Measurements from ENCODE around the gene TSR1.

TSR1 gene

DNA sequence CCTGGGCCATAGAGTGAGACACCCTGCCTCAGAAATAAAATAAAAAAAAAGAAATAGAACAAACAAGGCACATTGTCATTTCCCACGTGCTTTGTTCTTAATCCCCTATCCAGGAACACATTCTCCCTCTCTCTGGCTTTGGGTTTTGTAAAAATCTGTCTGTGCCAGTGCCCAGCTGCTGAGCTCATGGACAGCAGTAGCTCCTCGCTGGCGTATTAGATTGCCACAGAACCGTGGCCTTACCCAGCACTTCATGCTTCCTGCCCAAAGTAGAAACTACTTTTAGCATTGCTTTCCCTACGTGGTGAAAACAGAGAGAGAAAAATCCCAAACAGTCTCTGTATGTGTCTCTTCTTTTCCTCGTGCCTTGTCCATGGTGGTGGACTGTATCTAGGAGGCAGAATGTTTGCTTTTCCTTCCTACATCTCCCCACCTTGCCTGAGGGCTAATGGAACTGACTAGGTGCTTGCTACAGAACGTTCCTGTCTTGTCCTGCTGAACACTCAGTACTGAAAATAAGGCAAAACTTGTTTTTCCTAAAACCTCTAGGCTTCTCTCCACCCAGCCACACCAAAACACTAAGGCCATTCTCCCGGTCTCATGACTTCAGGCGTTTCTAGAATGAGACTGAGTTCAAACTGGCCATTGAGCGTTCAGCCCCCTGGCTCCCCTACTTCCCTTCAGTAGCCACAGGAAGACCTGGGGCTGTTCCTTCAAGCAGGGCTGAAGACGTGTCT is 38.5 kb upstream of the TSR1 start:
- no peak for DNase-seq (ENCODE audit: insufficient read length, low spot score)
- FAIRE-seq = no peak
- TF ChIP-seq POLR2A (IDR thresholded peaks at IDR 0.05; ENCODE audit: low read depth, low read length) = no peak

DNA sequence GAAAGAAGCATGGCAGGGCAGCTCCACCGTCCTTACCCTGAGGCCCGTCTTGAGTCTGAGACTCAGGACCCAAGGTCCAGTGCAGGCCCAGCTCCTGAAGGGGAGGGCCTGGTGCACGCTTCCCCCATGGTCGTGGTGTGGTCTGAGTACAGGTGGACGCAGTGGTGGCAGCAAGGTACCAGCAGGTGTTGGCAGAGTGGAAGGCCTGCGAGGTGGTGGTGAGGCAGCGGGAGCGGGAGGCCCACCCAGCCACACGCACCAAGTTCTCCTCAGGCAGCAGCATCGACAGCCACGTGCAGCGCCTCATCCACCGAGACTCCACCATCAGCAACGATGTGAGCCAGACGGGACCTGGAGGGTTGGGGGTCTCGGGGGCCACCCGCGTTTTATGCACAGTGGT is 36.9 kb upstream of the TSR1 start:
- FAIRE-seq (no peak), DNase-seq (ENCODE audit: insufficient read length, low spot score) (no peak)
- TF ChIP-seq POLR2A (IDR thresholded peaks at IDR 0.05; ENCODE audit: low read depth, low read length) = no peak

DNA sequence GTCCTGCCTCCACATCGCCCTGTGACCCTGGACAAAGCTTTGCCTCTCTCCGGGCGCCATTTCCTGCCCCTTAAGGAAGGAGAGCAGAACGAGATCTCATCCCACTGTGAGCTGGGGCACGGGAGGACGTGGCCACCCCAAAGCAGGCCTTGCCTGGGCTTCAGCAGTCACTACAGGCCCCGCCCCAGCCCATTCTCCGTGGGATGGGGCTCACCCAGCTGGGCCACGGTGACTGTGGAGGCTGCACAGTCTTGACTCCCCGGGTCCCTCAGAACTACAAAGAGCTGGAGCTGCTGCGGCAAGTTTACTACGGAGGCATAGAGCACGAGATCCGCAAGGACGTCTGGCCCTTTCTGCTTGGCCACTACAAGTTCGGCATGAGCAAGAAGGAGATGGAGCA is 36.4 kb upstream of the TSR1 start:
- TF ChIP-seq POLR2A (IDR thresholded peaks at IDR 0.05; ENCODE audit: low read depth, low read length) = no peak
- no peak for FAIRE-seq
- no peak for DNase-seq (ENCODE audit: insufficient read length, low spot score)

DNA sequence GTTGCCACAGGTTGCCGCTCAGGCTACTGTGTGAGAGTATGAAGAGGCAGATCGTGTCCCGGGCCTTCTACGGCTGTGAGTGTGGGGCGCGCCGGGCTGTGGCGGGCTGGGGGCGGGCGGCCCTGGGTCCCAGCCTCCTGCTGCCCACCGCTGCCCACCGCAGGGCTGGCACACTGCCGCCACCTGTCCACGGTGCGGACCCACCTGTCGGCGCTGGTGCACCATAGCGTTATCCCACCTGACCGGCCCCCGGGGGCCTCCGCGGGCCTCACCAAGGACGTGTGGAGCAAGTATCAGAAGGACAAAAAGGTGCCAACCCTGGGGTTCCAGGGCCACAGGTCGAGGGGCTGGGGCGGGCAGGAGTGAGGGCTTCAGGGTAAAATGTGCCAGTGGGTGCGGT is 35.9 kb upstream of the TSR1 start:
- DNase-seq (ENCODE audit: insufficient read length, low spot score) (no peak), FAIRE-seq (no peak)
- no peak for TF ChIP-seq POLR2A (IDR thresholded peaks at IDR 0.05; ENCODE audit: low read depth, low read length)

DNA sequence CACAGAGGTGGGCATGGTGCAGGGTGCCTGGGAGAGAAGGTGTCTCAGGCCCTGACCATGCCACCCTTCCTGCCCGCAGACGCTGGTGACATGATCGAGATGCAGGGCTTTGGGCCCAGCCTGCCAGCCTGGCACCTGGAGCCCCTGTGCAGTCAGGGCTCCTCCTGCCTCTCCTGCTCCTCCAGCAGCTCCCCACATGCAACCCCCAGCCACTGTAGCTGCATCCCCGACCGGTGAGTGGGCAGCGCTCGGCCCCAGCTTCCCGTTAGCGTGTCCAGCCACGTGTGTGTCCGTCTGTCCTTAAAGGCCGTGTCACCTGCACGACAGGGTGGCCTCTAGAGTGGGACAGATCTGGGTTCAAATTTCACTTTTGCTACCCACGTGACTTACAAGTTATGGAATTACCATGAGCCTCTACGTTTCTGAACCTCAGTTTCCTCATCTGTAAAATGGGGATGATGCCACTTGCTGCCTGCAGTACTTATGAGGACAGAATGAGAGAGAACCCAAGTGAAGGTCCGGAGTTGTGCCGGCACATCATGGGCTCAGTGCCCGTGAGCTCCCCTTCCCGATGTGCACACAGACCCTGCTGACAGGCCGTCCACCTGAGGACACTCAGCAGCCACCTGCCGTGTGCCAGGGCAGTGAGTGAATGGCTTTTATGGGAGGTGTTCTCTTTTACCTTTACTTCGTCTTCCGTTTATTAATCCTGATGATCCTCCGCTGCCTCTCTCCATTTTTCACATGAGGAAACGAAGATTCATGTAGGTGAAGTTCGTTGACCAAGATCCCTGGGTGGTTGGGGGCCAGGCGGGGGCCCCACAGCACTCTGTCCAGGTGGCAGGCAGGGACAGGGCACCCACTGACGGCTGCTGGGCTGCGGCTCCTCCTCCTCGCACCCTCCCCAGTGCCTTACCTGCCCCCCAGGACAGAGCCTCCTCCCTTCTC is 35.2 kb upstream of the TSR1 start:
- FAIRE-seq = no peak
- no peak for DNase-seq (ENCODE audit: insufficient read length, low spot score)
- TF ChIP-seq POLR2A (IDR thresholded peaks at IDR 0.05; ENCODE audit: low read depth, low read length) = no peak

DNA sequence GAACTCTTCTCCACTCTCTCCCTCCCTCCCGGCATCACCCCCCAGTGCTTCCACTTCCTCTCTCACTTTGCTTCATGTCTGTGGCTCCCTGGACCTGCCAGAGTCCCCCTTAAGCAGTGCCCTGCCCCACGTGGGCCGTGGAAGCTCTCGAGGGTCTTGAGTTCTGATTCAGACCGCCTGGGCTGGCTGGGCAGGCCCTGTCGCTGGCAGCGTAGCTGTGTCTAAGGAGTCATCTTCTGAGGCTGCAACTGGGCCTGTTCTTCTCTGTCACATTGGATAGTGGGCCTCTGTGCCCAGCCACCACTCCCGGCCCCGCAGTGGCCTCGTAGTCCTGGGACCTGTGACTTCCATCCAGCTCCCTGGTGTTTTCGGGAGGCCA is 33.9 kb upstream of the TSR1 start:
- no peak for FAIRE-seq
- TF ChIP-seq POLR2A (IDR thresholded peaks at IDR 0.05; ENCODE audit: low read depth, low read length) = no peak
- no peak for DNase-seq (ENCODE audit: insufficient read length, low spot score)

DNA sequence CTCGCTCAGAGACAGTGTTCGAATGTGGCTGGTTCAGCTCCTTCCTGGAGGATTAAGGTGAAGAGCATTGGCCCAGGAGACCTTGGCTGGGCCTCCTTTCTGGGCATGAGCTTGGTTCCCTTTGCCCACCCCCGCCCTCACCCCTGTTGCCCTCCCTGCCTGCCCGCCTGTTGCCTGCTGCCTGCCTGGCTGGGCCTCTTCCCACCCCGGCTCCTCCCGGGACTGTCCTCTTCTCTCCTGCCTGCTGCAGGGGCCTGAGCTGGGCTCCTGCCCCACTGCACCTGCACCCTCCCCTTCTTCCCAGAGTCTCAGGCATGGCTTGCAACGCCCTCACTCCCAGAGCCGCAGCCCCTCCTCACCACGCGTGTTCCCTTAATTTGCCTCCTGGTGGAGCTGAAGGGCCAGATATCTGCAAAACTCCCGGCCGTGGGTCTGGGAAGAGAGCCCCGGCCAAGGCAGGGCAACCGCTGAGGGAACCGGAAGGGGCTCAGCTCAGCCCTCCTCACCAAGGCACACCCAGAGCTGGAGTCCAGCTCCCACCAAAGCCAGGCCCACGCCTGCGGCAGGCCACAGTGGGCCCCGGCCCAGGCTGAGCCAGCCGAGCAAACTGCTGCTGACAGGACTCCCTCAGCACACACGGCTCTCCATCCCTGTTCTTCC is 33.4 kb upstream of the TSR1 start:
- no peak for TF ChIP-seq POLR2A (IDR thresholded peaks at IDR 0.05; ENCODE audit: low read depth, low read length)
- no peak for DNase-seq (ENCODE audit: insufficient read length, low spot score)
- FAIRE-seq = no peak

DNA sequence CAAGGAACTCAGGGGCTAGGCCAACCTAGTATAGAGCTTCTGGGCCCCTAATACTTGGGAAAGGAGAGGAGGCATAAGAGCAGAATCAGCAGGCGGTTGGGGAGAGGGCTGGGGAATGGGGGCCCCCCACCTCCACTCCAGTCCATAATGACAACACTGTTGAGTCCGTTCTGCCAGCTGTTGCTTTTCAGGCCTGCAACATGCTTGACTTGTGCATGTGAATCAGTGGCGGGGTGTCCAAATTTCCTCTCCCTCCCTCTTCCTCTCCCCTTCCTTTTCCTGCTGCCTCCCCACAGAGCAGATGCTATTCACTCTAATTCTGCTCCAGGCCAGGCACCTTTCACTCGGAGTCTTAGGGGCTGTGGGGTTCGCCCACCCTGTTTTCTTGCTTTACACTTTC is 32.8 kb upstream of the TSR1 start:
- no peak for FAIRE-seq
- TF ChIP-seq POLR2A (IDR thresholded peaks at IDR 0.05; ENCODE audit: low read depth, low read length) = no peak
- no peak for DNase-seq (ENCODE audit: insufficient read length, low spot score)

DNA sequence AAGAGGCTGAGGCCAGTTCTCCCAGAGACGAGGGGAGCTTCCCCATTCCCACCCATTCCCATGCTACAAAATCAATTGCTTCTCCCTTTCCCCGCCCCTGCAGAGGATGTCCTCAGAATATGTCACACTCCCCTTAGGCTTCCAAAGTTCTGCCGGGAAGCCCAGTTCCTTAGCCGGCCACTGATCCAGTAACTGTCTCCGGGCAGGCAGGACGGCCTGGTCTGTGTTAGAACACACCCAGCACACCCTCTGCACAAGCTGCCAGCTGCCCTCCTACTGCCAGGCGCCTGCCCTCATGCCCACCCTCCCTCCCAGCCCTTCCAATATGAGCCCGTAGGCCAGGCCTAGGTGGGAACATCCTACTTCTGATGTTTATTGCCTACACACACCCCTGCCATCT is 32.1 kb upstream of the TSR1 start:
- no peak for DNase-seq (ENCODE audit: insufficient read length, low spot score)
- TF ChIP-seq POLR2A (IDR thresholded peaks at IDR 0.05; ENCODE audit: low read depth, low read length) = no peak
- no peak for FAIRE-seq

DNA sequence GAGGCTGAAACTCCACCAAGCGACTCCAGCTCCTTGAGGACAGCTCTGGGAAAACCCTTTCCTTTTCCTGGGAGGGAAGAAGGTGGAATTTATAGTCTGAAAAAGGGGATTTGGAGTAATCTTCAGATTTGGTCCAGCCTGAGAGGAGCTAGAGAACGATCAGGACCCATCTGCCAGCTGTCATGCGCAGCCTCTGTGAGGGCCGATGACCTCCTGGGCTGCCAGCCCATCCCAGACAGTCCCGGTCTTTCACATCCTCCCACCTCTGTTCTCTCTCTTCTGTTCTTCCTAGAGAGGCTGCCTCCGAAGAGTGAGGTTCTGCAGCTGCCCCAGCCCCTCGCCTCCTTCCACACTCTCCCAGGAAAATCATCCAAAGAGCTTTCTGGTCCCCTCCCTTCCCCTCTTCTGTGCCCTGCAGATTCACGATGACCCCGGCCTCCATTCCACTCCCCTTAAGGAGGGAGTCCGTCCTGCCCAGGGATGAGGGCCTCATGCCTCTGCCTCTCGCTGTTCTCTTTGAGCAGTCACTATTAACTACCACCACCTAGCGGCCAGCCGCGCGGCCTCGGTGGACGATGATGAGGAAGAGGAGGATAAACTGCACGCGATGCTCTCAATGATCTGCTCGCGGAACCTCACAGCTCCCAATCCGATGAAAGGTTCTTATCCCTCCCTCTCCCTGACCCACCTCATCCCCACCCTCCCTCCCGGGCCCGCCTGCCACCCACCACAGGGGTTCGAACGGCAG is 30.7 kb upstream of the TSR1 start:
- no peak for TF ChIP-seq POLR2A (IDR thresholded peaks at IDR 0.05; ENCODE audit: low read depth, low read length)
- FAIRE-seq = no peak
- no peak for DNase-seq (ENCODE audit: insufficient read length, low spot score)

DNA sequence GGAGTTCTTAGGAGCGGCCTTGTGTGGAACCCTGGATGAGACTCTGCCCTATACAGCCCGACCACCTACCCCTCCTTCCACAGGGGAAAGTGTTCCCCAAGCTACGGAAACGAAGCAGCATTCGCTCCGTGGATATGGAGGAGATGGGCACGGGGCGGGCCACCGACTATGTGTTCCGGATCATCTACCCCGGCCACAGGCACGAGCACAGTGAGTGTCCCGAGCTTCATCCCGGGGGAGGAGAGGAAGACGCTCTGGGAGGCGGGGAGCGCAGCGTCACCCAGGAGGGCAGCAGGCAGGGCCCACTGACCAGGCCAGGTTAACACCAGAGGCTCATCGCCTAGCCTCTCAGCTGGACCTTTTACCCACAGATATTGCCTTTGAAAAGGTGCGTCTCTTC is 28.9 kb upstream of the TSR1 start:
- no peak for TF ChIP-seq POLR2A (IDR thresholded peaks at IDR 0.05; ENCODE audit: low read depth, low read length)
- no peak for DNase-seq (ENCODE audit: insufficient read length, low spot score)
- no peak for FAIRE-seq

DNA sequence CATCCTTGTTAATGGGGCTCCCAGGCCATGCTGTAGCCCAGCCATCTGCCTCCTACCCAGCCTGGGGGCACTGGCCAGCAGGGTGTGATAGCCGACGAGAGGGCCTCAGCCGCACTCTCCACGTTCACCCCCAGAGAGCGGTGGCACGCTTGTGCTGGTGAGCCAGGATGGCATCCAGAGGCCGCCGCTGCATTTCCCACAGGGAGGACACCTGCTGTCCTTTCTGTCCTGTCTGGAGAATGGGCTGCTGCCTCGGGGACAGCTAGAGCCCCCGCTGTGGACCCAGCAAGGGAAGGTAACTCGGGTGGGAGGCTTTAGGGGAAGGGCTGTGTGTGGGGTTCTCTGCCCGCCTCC is 28.5 kb upstream of the TSR1 start:
- TF ChIP-seq POLR2A (IDR thresholded peaks at IDR 0.05; ENCODE audit: low read depth, low read length) = no peak
- DNase-seq (ENCODE audit: insufficient read length, low spot score) = no peak
- FAIRE-seq = no peak

DNA sequence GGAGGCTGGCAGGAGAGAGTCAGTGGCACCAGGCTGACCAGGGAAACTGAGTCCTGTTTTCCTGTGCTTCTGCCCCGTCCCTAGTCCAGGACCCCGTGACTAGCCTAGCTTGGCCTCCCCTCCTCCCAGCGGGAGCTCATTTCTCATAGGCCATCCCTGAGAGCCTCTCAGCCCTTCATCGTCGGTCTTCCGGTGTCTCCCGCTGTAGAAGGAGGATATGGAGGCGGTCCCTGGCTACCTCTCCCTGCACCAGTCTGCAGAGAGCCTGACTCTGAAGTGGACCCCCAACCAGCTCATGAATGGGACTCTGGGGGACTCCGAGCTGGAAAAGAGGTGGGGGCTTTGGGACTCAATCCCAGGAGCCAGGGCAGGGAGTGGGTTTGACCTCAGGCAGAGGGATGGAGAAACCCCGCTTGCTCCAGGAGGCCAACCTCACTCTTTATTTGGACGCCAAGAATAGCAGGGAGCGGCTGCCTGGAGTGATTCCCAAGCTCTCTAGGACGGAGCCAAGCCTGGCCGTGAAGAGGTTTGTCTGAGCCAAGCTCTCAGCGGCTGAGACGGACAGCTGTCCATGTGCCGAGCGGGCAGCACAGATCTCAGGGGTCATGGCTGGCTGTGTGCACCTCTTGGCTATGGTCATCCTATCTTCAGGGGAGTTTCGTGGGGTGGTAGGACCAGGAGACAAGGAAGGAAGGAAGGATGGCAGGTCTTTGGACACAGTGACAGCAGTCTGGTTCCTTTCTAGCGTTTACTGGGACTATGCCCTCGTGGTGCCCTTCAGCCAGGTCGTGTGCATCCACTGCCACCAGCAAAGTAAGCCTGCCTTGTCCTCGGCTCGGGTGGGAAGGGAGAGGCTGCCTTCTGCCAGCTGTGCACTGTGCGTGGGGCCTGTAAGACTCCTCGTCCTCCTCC is 27.9 kb upstream of the TSR1 start:
- FAIRE-seq = no peak
- TF ChIP-seq POLR2A (IDR thresholded peaks at IDR 0.05; ENCODE audit: low read depth, low read length) = no peak

More for the DNA sequence above, 27.9 kb upstream of the TSR1 start:
- DNase-seq (ENCODE audit: insufficient read length, low spot score) = no peak
